Measurements from ENCODE around the gene APOBEC3H.

Gene APOBEC3H

DNA sequence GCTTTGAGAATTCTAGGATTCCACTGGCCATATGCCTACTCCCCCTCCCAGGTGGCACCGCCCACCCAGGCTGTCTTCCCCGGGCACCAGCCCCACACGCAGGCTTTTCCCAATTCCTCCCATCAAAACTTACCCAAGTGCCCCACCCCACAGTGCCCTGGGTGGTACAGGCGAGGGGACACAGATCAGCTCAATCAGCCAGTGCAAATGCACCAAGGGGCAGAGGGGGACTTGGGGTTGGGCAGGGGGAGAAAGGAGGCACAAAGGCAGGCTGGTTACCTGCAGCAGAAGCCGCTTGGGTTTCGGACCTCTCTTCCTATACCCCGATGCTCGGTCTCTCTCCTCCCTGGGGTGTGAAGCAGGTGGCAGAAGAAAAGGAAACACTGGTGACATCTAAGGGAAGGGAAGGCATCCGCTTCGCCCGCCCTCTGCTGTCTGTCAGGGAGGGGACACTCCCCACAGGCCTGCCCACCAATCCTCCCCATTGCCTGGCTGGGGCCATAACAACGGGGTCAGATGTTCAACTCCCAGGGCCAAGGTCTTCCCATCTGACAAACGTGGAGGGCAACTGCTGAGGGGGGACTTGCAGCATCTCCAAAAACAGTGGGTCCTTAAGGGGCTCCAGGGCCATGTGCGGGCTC, 41.4 kb downstream of the APOBEC3H start:
- no peak for DNase-seq

GRCh38 chr22:39139933-39140332, 42.9 kb downstream of the APOBEC3H start:
- DNase-seq = no peak

DNA sequence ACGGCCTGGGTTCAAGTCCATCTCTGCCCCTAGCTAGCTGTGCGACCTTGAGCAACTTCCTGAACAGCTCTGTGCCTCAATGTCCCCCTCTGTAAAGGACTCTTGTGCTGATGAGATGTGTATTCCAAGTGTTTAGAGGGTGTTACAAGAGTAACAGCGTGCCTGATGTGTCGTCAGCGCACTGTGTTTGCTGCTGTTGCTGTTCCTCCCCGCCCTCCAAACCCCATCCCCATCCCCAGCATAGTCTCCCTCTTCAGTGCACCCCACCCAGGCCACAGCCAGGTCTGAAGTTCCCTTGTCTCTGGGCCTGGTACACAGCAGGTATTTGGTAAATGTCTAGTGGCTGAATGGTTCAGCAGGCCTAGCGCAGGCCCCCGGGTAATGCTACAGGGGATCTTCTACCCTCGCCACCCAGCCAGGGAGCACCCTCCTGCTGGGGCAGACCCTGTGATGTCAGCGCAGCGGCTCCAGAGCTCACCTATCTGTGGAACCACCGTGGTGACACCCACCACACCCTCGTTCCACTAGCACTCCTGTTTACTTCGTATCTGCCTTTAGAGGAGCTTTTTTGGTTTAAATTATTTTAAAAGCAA, 45.1 kb downstream of the APOBEC3H start:
- DNase-seq = no peak

DNA sequence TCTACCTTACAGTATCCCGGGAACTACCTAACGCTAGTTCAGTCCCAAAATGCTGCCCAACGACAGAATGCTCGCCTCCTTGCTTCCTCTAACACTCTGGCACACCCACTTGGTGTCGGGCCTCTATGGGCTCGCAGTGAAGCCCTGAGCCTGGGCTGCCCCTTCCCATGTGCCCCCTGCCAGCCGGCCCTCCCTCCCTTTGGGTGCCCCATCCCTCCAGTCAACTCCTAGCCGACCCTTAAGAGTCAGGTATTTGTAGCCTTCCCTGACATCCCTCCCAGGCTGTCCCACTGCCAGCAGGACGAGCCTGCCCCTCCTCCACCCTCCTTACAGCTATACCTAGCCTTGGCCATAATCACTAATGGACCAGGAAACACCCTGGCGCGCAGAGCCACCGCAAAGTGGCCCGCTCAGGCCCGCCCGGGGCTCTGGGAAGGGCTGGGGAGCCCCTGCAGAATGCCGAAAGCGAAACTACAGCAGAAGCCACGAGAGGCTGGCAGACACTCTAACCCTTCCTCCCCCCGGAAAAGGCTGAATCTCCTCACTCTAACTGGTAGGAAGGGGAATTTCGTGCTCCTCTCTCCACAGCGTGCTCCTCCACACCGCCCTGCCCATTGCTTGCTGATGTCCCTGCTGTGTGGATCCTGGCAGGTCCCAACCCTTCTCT, 47.2 kb downstream of the APOBEC3H start:
- no peak for DNase-seq

DNA sequence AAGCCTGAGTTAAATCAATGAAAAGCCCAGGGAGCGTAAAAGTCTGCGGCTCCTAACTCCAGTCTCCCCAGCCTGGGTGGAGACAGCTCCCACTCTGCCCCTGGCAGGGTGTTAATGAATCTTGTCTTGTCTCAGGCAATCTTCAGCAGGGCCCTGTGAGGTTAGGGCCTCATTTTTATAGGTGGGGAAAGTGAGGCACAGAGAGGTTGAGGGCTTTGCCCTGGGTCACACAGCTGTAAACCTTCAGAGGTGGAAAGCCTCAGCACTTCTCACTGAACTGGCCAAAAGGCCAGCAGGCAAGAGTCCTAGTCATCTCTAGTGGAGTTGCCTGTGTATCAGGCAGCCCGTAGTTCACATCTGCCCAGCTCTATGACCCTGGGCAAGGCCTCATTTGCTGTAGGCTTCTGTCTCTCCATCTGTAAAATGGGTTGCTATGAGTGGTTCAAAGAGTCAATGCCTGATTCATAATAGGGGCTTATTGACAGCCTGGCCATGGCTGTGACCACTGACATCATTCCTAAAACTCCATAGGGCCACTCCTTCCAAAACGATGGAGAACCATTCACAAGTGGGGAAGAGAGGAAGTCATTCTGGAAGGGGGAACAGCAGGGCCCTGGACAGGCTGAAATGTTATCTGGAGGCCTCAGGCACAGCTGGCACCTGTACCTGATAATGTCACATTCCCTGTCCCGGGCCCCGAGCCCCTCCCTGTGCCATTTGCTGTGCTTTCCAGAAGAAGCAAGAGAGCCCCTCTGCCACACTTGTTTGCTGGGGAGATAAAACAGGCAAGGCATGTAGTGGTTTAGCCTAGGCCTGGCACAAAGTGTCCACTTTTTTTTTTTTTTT, 49.4 kb downstream of the APOBEC3H start:
- no peak for DNase-seq

GRCh38 chr22:39147335-39148025, 50.4 kb downstream of the APOBEC3H start:
- DNase-seq = no peak

GRCh38 chr22:39148026-39148726, 51.1 kb downstream of the APOBEC3H start:
- DNase-seq = no peak

GRCh38 chr22:39148727-39149535, 51.9 kb downstream of the APOBEC3H start:
- DNase-seq = no peak

- DNase-seq = no peak
Measured at GRCh38 chr22:39149915-39150847, 53.1 kb downstream of the APOBEC3H start.

GRCh38 chr22:39150848-39151215, 53.8 kb downstream of the APOBEC3H start:
- no peak for DNase-seq

DNA sequence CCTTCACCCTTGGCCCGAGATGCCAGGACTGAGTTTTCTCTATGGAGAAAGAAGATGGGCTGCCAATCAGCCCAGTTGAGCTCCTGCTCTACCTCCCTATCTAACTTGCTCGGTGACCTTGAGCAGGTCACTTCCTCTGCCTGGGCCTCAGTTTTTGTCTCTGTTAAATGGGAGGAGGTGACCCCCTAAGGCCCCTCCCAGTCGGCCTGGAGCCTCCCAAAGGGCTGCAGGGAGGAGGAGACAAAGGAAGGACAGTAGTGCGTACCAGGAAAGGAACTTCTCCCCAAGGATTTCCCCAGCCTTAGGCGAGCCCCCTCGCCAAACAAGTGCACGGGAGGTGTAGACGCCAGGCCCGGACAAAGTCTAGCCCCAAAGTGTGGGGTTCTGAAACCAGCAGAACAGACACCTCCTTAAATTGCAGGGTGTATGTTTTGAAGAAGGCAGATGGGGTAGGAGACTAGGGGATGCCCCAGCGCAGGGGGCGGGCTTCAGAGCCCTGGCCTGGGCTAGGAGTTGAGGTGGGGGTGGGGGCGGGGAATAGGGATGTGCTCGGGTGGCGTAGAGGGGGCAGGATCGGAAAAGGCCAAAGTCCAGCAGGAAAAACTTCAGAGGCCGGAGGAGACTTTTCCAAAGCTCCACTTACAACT, 54.4 kb downstream of the APOBEC3H start:
- no peak for DNase-seq

- no peak for DNase-seq
Measured at GRCh38 chr22:39152024-39152510, 55.0 kb downstream of the APOBEC3H start.

DNA sequence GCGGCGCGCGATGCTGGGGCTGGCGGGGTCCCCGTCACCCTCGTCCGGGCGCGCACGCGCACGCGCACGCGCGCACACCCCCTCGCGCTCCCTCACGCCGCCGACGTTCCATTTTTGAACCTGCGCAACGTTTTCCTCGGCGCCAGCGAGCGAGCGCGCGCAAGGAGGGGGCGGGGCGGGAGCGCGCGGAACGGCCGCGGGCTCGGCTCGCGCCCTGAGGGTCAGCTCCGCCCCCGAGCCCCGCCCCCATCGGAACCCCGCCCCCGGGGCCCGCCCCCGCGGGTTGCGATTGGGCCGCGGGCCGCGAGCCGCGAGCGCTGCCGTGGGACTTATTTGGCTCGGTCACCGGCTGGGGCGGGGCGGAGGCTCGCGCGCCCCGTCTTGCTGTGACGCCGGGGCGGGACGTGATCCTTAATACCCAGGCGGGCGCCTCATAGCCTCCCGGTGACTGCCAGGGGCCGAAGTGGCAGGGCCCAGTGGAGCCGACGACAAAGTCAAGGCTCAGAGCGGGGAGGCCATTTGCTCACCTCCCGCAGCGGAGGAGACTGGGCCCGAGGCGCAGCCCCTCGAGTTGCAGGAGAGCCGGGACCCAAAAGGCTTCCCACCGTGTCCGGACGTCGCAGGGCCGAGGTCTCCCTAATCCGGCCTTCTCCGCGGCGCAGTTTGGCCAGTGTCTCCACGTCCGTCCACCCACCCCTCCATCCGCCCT, 55.6 kb downstream of the APOBEC3H start, which contains the start of gene CBX7:
CBX7 (minus strand) TSS at position 170 of the 709 bp plus-strand sequence. CDS start 236 bp downstream, outside the sequence.
- DNase-seq = no peak

DNA sequence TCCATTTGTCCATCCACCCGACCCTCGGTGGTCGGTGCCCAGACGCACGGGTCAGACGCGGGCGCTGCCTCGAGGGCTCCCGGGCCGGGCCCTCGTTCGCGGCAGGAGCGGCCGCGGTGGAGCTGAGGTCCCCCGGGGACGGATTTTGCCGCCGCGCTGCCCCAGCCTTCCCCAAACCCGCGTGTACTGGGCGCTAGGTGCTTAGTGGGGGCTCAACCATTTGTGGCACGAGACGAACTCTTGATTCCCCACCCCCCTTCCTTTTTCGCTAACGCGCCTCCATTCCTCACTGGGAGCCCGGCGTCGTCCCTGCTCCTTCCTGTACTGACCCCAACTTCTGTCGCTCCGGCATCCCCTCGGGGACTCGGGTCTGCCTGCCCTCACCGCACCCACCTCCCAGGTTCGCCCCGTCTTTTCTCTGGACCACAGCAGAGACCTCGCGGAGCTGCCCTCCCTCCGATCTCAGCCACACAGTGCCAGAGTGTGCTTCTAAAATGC, 56.2 kb downstream of the APOBEC3H start:
- DNase-seq = no peak
